Measurements from ENCODE around the gene UPP1. TPM values are rescaled to one million over a fixed set of nuclear protein-coding genes. Genes with fewer than 3 reads are reported as not detected.
A peak's percentile ranks its signal among the peaks of the same experiment; 100 is the strongest.
"Not testable (repeated sequence)": the region's sequence is repeated elsewhere in the genome, so short reads cannot be mapped to it uniquely, and the experiment has no call there.

UPP1 gene
- total RNA-seq, 1 donor from 2014 or later, result 3.3 TPM

- DNase-seq (ENCODE audit: low spot score in 2 of 2) (no peak), FAIRE-seq (no peak)
Measured at GRCh38 chr7:48108959-48109847, 20.1 kb downstream of the UPP1 start.

- DNase-seq (ENCODE audit: low spot score in 2 of 2) (peak; percentile 41 to 71), FAIRE-seq (no peak)
Measured at GRCh38 chr7:48109848-48110663, 21.0 kb downstream of the UPP1 start.

GRCh38 chr7:48110868-48111267 is 21.8 kb downstream of the UPP1 start:
- DNase-seq (ENCODE audit: low spot score in 2 of 2) (no peak), FAIRE-seq (no peak)

GRCh38 chr7:48111596-48111995 is 22.5 kb downstream of the UPP1 start:
- DNase-seq (ENCODE audit: low spot score in 2 of 2) (no peak), FAIRE-seq (no peak)

- no peak for DNase-seq (ENCODE audit: low spot score in 2 of 2)
- no peak for FAIRE-seq
Measured at GRCh38 chr7:48112401-48113165, 23.5 kb downstream of the UPP1 start.

GRCh38 chr7:48113275-48113674 is 24.2 kb downstream of the UPP1 start:
- FAIRE-seq, result no peak
- DNase-seq (ENCODE audit: low spot score in 2 of 2), result no peak

GRCh38 chr7:48114115-48114514 is 25.1 kb downstream of the UPP1 start:
- FAIRE-seq (no peak), DNase-seq (ENCODE audit: low spot score in 2 of 2) (no peak)

GRCh38 chr7:48114589-48114988 is 25.5 kb downstream of the UPP1 start:
- DNase-seq (ENCODE audit: low spot score in 2 of 2), result no peak
- FAIRE-seq, result no peak

GRCh38 chr7:48116043-48116442 is 27.0 kb downstream of the UPP1 start:
- DNase-seq (ENCODE audit: low spot score in 2 of 2), result no peak
- FAIRE-seq, result no peak

- no peak for FAIRE-seq
Measured at GRCh38 chr7:48118041-48118440, 29.0 kb downstream of the UPP1 start.

GRCh38 chr7:48120536-48120935 is 31.5 kb downstream of the UPP1 start:
- DNase-seq (ENCODE audit: low spot score in 2 of 2); FAIRE-seq: not testable (repeated sequence)

More at GRCh38 chr7:48118041-48118440, 29.0 kb downstream of the UPP1 start:
- no peak for DNase-seq (ENCODE audit: low spot score in 2 of 2)

- FAIRE-seq (no peak), DNase-seq (ENCODE audit: low spot score in 2 of 2) (no peak)
Measured at GRCh38 chr7:48126037-48126436, 37.0 kb downstream of the UPP1 start.

- no peak for FAIRE-seq
- no peak for DNase-seq (ENCODE audit: low spot score in 2 of 2)
Measured at GRCh38 chr7:48130658-48131108, 41.6 kb downstream of the UPP1 start.

GRCh38 chr7:48132792-48133191 is 43.7 kb downstream of the UPP1 start:
- DNase-seq (ENCODE audit: low spot score in 2 of 2) (no peak), FAIRE-seq (no peak)

GRCh38 chr7:48139459-48139858 is 50.4 kb downstream of the UPP1 start:
- FAIRE-seq, result no peak
- DNase-seq (ENCODE audit: low spot score in 2 of 2), result no peak

- no peak for DNase-seq (ENCODE audit: low spot score in 2 of 2)
- FAIRE-seq, result no peak
Measured at GRCh38 chr7:48140001-48140681, 51.1 kb downstream of the UPP1 start.

GRCh38 chr7:48141521-48141920 is 52.5 kb downstream of the UPP1 start:
- DNase-seq (ENCODE audit: low spot score in 2 of 2), result no peak
- FAIRE-seq, result no peak

- FAIRE-seq (no peak), DNase-seq (ENCODE audit: low spot score in 2 of 2) (no peak)
Measured at GRCh38 chr7:48144291-48144768, 55.3 kb downstream of the UPP1 start.

GRCh38 chr7:48147078-48147591 is 58.1 kb downstream of the UPP1 start:
- DNase-seq (ENCODE audit: low spot score in 2 of 2) (no peak), FAIRE-seq (no peak)

- not testable (repeated sequence) for FAIRE-seq; DNase-seq (ENCODE audit: low spot score in 2 of 2)
Measured at GRCh38 chr7:48147690-48148089, 58.6 kb downstream of the UPP1 start.

Measured in frontal cortex (tissue), 4 donors.